Neural progenitor cell (in vitro differentiated cells): ENCODE results near the gene TRIM44. TPM values are rescaled to one million over a fixed set of nuclear protein-coding genes. Genes with fewer than 3 reads are reported as not detected.

Experiments used
- DNase-seq: peaks from one replicate; pipeline ENCODE4 v3.0.0-alpha.2; 2016; ENCODE audit warnings: low spot score
- H2AFZ ChIP-seq: fragments of 200-600 bp; sonication (generic); replicated peaks from 2 replicates; pipeline ENCODE4 v1.6.1; 2016; ENCODE audit warnings: antibody characterized with exemption
- H3F3A ChIP-seq: fragments of 200-600 bp; sonication (generic); 2 replicates; pipeline ENCODE4 v1.6.1; 2016; ENCODE audit warnings: antibody characterized with exemption, low read depth
- H3K27ac ChIP-seq: fragments of 200-600 bp; sonication (generic); 2 replicates; pipeline ENCODE4 v1.5.1; 2016; ENCODE audit warnings: mild to moderate bottlenecking
- H3K27me3 ChIP-seq: fragments of 200-600 bp; sonication (generic); 2 replicates; pipeline ENCODE4 v1.6.1; 2016; ENCODE audit warnings: mild to moderate bottlenecking, moderate library complexity
- H3K36me3 ChIP-seq: fragments of 200-600 bp; sonication (generic); 2 replicates; pipeline ENCODE4 v1.5.1; 2016
- H3K4me1 ChIP-seq: fragments of 200-600 bp; sonication (generic); 2 replicates; pipeline ENCODE4 v1.6.1; 2016; ENCODE audit warnings: mixed run types
- H3K4me2 ChIP-seq: fragments of 200-600 bp; sonication (generic); 2 replicates; pipeline ENCODE4 v1.6.1; 2016
- H3K4me3 ChIP-seq: fragments of 200-600 bp; sonication (generic); 2 replicates; pipeline ENCODE4 v1.5.1; 2016
- H3K79me2 ChIP-seq: fragments of 200-600 bp; sonication (generic); 2 replicates; pipeline ENCODE4 v1.6.1; 2016; ENCODE audit warnings: low read depth
- H3K9ac ChIP-seq: fragments of 200-600 bp; sonication (generic); 2 replicates; pipeline ENCODE4 v1.6.1; 2016
- H3K9me3 ChIP-seq: fragments of 200-600 bp; sonication (generic); 2 replicates; pipeline ENCODE4 v1.5.1; 2016; ENCODE audit warnings: low read depth
- H4K20me1 ChIP-seq: fragments of 200-600 bp; sonication (generic); 2 replicates; pipeline ENCODE4 v1.6.1; 2016; ENCODE audit warnings: low read depth
- H3K27ac Mint-ChIP-seq: 3 replicates; pipeline ENCODE4 v1.8.0; 2021; ENCODE audit warnings: mixed read lengths
- H3K27me3 Mint-ChIP-seq: 2 replicates; pipeline ENCODE4 v1.8.0; 2022; ENCODE audit warnings: low read depth, mild to moderate bottlenecking, inconsistent platforms, moderate library complexity, mixed read lengths; ENCODE audit not compliant: insufficient read depth
- H3K36me3 Mint-ChIP-seq: 3 replicates; pipeline ENCODE4 v1.8.0; 2021; ENCODE audit warnings: mixed read lengths
- H3K4me1 Mint-ChIP-seq: 3 replicates; pipeline ENCODE4 v1.8.0; 2021; ENCODE audit warnings: mixed read lengths
- H3K4me3 Mint-ChIP-seq: 3 replicates; pipeline ENCODE4 v1.8.0; 2021; ENCODE audit warnings: mild to moderate bottlenecking, moderate library complexity, mixed read lengths
- H3K9me3 Mint-ChIP-seq: 3 replicates; pipeline ENCODE4 v1.8.0; 2020; ENCODE audit warnings: mixed read lengths
- EZH2 ChIP-seq: fragments of 200-600 bp; sonication (generic); IDR thresholded peaks from 2 replicates; pipeline ENCODE4 v1.6.1; 2017; ENCODE audit warnings: antibody characterized with exemption, mild to moderate bottlenecking, moderate library complexity
- EZH2phosphoT487 ChIP-seq: fragments of 200-600 bp; sonication (generic); IDR thresholded peaks from 2 replicates; pipeline ENCODE4 v1.6.1; 2017; ENCODE audit warnings: antibody characterized with exemption
- total RNA-seq: library from RNA; depleted of rRNA; stranded (reverse); fragments of >200 nt; gene quantifications from 2 replicates; pipeline ENCODE4 v1.2.3, GENCODE V29; 2015; ENCODE audit warnings: low replicate concordance
- TF ChIP-seq, protein P1 (sequence below): fragments of 200-600 bp; sonication (generic); IDR thresholded peaks from 2 replicates; pipeline ENCODE4 v1.5.1; 2017; ENCODE audit warnings: antibody characterized with exemption, mild to moderate bottlenecking

TRIM44 gene
- total RNA-seq, 1 donor from 2014 or later: 44.1 TPM

DNA sequence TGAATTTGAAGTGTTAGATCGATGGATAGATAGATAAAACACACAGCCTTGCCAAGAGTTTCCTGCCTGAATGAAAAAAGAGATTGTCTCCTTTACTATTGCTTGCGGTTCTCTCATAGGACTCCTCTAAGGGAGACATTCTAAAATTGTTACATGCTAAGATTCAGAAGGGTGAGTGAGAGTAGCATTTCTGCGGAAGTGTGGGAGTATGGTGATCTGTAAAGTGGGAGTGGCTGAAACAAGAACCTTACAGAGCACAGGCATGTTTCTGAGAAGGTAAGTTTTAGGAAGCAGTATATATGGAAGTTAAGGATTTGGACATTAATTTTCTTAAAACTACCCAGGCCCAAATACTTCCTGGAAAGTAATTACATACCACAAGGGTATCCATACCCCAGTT is 139.6 kb downstream of the TRIM44 start:
- Mint-ChIP-seq H3K27me3 (peaks cover 3% of the 10 kb centered on the region), H3K36me3 (peaks cover 12% of the 10 kb centered on the region), H3K9me3 (peaks cover 2% of the 10 kb centered on the region), H3K4me1 (peaks cover 16% of the 10 kb centered on the region), H3K4me3 (no peak overlapping the region), H3K27ac (no peak overlapping the region)
- H3K9ac ChIP-seq: no peak overlapping the region
- H3K9me3 ChIP-seq: no peaks in the 10 kb centered on the region
- H3K79me2 ChIP-seq: no peaks in the 10 kb centered on the region
- no peaks in the 10 kb centered on the region for H3F3A ChIP-seq
- DNase-seq: no peak
- no peak overlapping the region for H3K27ac ChIP-seq
- TF ChIP-seq EZH2 (no peak), EZH2phosphoT487 (no peak)
- TF ChIP-seq, protein P1, sequence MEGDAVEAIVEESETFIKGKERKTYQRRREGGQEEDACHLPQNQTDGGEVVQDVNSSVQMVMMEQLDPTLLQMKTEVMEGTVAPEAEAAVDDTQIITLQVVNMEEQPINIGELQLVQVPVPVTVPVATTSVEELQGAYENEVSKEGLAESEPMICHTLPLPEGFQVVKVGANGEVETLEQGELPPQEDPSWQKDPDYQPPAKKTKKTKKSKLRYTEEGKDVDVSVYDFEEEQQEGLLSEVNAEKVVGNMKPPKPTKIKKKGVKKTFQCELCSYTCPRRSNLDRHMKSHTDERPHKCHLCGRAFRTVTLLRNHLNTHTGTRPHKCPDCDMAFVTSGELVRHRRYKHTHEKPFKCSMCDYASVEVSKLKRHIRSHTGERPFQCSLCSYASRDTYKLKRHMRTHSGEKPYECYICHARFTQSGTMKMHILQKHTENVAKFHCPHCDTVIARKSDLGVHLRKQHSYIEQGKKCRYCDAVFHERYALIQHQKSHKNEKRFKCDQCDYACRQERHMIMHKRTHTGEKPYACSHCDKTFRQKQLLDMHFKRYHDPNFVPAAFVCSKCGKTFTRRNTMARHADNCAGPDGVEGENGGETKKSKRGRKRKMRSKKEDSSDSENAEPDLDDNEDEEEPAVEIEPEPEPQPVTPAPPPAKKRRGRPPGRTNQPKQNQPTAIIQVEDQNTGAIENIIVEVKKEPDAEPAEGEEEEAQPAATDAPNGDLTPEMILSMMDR: no peak
- H3K4me3 ChIP-seq: no peak overlapping the region
- H3K4me2 ChIP-seq: no peak overlapping the region
- no peaks in the 10 kb centered on the region for H3K36me3 ChIP-seq
- no peaks in the 10 kb centered on the region for H4K20me1 ChIP-seq
- H2AFZ ChIP-seq: no peak overlapping the region
- H3K27me3 ChIP-seq: no peaks in the 10 kb centered on the region
- H3K4me1 ChIP-seq: peaks cover 7% of the 10 kb centered on the region

DNA sequence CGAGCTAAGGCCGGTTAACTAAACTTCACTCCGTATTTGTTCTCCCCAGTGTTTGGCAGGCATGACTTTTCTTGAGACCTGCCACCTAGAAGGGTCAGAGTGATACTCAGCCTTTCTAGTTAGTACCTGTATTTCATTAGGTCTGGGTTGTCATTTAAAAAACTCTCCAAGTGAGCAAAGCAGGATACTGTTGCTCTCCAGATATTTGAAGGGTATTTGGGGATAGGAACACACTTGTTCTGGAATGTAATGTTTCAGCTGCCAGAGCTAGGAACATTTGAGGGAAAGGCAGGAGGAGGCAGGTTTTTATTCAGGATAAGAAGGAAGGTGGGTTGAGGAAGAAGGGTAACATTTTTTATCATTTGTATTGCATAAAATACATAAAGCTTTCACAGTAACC is 140.1 kb downstream of the TRIM44 start:
- H3K27me3 Mint-ChIP-seq: peaks cover 3% of the 10 kb centered on the region
- no peak overlapping the region for H3K27ac Mint-ChIP-seq
- DNase-seq: no peak
- Histone ChIP-seq H3K4me1 (peaks cover 7% of the 10 kb centered on the region), H3K4me2 (no peak overlapping the region), H3K79me2 (no peaks in the 10 kb centered on the region), H3K36me3 (no peaks in the 10 kb centered on the region), H3K9ac (no peak overlapping the region), H3K27me3 (no peaks in the 10 kb centered on the region), H4K20me1 (no peaks in the 10 kb centered on the region), H3K27ac (no peak overlapping the region), H3F3A (no peaks in the 10 kb centered on the region), H3K4me3 (no peak overlapping the region), H2AFZ (no peak overlapping the region), H3K9me3 (no peaks in the 10 kb centered on the region)
- H3K9me3 Mint-ChIP-seq: peaks cover 2% of the 10 kb centered on the region
- TF ChIP-seq EZH2: no peak
- TF ChIP-seq EZH2phosphoT487: no peak
- TF ChIP-seq, protein P1: no peak
- peaks cover 14% of the 10 kb centered on the region for H3K36me3 Mint-ChIP-seq
- H3K4me1 Mint-ChIP-seq: peaks cover 14% of the 10 kb centered on the region
- no peak overlapping the region for H3K4me3 Mint-ChIP-seq

DNA sequence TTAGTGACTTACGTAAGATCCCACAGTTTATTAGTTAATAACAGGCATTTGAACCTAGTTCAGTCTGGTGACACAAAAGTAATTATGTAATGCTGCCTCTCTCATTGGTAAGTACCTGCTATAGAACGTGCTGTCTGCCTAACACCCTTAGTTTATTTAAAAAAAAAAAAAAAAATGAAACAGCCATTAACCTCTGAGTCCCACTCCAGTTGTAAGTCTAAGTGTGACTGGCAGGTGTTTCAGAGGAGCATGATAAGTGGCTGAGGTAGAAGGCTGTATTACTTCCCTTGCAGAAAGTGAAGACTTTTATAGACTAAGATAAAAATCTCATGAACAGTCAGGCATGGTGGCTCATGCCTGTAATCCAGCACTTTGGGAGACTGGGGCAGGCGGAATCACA is 140.5 kb downstream of the TRIM44 start:
- H3K27ac ChIP-seq: no peak overlapping the region
- H3K9me3 ChIP-seq: no peaks in the 10 kb centered on the region
- Mint-ChIP-seq H3K4me1 (peaks cover 11% of the 10 kb centered on the region), H3K27ac (no peak overlapping the region), H3K36me3 (peaks cover 14% of the 10 kb centered on the region), H3K9me3 (peaks cover 2% of the 10 kb centered on the region), H3K27me3 (peaks cover 3% of the 10 kb centered on the region), H3K4me3 (no peak overlapping the region)
- no peaks in the 10 kb centered on the region for H3K36me3 ChIP-seq
- H3K9ac ChIP-seq: no peak overlapping the region
- H3K4me3 ChIP-seq: no peak overlapping the region
- no peak for TF ChIP-seq EZH2
- TF ChIP-seq, protein P1: no peak
- TF ChIP-seq EZH2phosphoT487: no peak
- no peaks in the 10 kb centered on the region for H3K27me3 ChIP-seq
- H3K4me2 ChIP-seq: no peak overlapping the region
- H3K4me1 ChIP-seq: peaks cover 7% of the 10 kb centered on the region
- no peak overlapping the region for H2AFZ ChIP-seq
- H3K79me2 ChIP-seq: no peaks in the 10 kb centered on the region
- DNase-seq: no peak
- H4K20me1 ChIP-seq: no peaks in the 10 kb centered on the region
- H3F3A ChIP-seq: no peaks in the 10 kb centered on the region
